Measurements from ENCODE around the gene PIGC.

PIGC gene

DNA sequence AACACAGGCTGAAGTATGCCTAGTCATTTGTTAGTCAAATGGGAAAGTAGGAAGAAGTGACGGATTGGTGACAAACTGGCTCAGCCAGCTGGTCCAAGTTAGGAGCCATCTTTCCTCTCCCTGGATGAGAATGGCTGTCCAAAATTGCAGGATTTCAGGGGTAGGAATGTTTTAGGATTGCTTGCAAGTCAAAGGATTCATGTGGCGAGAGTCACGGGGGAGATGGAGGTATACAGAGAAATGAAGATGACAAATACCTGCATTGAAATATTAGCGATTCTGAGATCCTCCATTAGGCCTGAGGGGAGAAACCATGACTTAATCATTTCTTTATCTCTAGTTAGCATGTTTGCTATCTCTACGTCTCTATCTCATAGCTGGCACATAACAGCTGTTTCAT lies 41.8 kb upstream of the PIGC start:
- no peak for DNase-seq (ENCODE audit: low read depth)
- TF ChIP-seq, protein P1, sequence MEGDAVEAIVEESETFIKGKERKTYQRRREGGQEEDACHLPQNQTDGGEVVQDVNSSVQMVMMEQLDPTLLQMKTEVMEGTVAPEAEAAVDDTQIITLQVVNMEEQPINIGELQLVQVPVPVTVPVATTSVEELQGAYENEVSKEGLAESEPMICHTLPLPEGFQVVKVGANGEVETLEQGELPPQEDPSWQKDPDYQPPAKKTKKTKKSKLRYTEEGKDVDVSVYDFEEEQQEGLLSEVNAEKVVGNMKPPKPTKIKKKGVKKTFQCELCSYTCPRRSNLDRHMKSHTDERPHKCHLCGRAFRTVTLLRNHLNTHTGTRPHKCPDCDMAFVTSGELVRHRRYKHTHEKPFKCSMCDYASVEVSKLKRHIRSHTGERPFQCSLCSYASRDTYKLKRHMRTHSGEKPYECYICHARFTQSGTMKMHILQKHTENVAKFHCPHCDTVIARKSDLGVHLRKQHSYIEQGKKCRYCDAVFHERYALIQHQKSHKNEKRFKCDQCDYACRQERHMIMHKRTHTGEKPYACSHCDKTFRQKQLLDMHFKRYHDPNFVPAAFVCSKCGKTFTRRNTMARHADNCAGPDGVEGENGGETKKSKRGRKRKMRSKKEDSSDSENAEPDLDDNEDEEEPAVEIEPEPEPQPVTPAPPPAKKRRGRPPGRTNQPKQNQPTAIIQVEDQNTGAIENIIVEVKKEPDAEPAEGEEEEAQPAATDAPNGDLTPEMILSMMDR (IDR thresholded peaks at IDR 0.05; ENCODE audit: control insufficient read depth, insufficient read depth, low read depth, low read length, missing control alignments): no peak
- no peak overlapping the region for H3K4me3 ChIP-seq (ENCODE audit: control insufficient read depth, low read depth, low read length)

DNA sequence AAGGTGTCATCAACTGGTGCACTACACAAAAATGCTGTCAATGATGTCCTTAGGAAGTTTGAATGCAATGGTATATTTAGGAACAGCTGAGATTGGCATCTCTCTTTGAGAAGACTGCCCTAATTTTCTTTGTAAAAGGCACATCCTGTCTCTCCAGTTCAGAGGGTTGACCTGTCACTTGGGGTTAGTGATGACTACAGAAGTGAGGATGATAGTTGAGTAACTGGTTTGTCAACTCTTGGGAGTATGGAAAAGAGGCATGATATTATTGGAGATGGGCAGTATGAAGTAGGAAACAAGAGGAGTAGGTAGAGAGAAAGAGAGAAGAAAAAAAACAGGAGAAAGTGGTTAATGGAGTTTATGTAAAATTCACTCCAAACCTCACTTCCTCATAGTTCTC lies 40.4 kb upstream of the PIGC start:
- TF ChIP-seq, protein P1 (IDR thresholded peaks at IDR 0.05; ENCODE audit: control insufficient read depth, insufficient read depth, low read depth, low read length, missing control alignments): no peak
- DNase-seq (ENCODE audit: low read depth): no peak
- H3K4me3 ChIP-seq (ENCODE audit: control insufficient read depth, low read depth, low read length): no peak overlapping the region

DNA sequence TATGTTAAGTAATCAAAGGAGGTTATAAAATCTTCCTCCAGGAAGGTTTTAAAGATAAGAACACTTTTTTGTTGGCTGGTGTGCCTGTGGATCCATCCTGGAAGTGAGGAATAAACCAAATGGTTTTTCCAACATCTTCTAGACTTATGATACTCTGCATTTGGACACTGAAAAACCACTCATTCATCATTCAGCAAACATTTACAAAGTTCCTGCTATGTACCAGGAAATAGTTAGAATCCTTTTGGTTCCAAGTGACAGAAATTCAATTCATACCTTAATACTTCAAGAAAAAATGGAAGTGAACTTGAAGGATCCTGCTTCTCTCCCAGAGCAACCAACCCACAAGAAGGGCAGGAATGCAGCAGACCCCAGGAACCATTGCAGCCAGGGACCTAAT lies 39.6 kb upstream of the PIGC start:
- TF ChIP-seq, protein P1 (IDR thresholded peaks at IDR 0.05; ENCODE audit: control insufficient read depth, insufficient read depth, low read depth, low read length, missing control alignments): no peak
- DNase-seq (ENCODE audit: low read depth): no peak
- H3K4me3 ChIP-seq (ENCODE audit: control insufficient read depth, low read depth, low read length): no peak overlapping the region

DNA sequence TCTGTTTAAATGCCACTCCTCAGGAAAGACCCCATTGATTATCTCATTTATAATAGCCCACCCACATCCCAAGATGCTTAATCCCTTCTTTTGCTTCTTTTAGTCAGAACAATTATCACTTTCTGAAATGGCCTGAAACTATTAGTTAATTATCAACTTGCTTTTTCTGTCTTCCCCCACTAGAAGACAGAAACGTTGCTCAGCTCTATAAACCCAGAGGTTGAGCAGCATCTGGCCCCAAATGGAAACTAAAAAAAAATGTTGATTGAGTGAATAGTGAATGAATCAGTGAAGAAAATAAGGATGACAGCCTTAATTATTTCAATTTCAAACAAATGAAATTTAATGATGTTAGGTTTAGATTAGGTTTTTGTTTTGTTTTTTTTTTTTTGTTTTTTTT lies 38.2 kb upstream of the PIGC start:
- TF ChIP-seq, protein P1 (IDR thresholded peaks at IDR 0.05; ENCODE audit: control insufficient read depth, insufficient read depth, low read depth, low read length, missing control alignments): no peak
- H3K4me3 ChIP-seq (ENCODE audit: control insufficient read depth, low read depth, low read length): no peak overlapping the region
- DNase-seq (ENCODE audit: low read depth): no peak

DNA sequence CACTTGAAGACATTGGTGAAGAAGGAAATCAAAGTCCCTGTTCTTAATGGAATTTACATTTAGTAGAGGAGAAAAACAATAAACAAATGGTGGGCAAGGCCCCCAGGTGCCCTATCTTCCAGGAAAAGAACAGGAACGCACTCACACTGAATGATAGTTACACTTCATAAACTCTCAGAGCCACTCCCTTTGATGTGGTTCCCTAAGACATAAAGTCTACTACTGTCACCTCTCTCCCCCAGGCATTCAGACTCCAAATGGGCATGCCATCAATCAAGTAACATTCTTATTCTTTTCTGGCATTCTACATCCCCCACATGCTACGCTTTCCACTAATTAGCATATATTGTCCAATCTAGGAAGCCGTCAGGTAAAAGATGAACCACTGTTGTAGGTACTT lies 36.6 kb upstream of the PIGC start:
- H3K4me3 ChIP-seq (ENCODE audit: control insufficient read depth, low read depth, low read length): no peak overlapping the region
- TF ChIP-seq, protein P1 (IDR thresholded peaks at IDR 0.05; ENCODE audit: control insufficient read depth, insufficient read depth, low read depth, low read length, missing control alignments): no peak
- no peak for DNase-seq (ENCODE audit: low read depth)

DNA sequence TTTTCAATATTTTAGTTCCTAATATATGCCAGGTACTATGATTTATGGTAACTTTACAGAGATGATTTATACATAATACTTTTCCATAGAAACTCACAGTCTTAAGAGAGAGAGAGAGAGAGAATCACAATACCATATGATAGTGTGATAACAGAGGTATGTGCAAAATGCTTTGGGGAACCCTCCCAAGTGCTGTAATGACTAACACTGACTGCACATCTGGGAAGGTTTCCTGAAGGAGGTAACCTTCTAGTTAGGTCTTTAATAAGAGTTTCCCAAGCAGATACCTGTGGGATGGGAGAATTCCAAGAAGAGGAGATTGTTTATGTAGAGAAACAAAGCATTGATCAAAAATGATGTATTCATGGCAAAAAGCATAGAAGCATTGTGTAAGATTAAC lies 34.6 kb upstream of the PIGC start:
- TF ChIP-seq, protein P1 (IDR thresholded peaks at IDR 0.05; ENCODE audit: control insufficient read depth, insufficient read depth, low read depth, low read length, missing control alignments): no peak

DNA sequence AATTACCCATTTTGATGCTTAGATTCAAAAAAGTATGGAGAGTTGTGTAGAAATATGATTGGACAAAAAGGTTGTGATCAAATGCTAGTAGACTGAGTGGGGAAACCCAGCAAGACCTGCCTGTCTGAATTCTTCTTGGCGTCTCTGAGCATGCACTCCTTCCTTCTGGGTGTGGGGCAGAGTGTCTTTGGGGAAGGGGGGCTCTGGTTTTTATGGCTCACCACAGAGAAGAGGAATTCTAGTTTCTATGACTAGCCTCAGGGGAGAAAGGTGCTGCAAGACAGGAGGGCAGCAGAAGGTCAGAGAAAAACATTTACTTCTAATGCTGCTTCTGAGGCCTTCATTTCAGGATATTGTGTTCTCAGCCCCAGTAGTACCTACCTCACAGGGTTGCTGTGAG lies 33.9 kb upstream of the PIGC start:
- DNase-seq (ENCODE audit: low read depth): no peak
- TF ChIP-seq, protein P1 (IDR thresholded peaks at IDR 0.05; ENCODE audit: control insufficient read depth, insufficient read depth, low read depth, low read length, missing control alignments): no peak
- no peak overlapping the region for H3K4me3 ChIP-seq (ENCODE audit: control insufficient read depth, low read depth, low read length)

More for the DNA sequence above, 34.6 kb upstream of the PIGC start:
- no peak overlapping the region for H3K4me3 ChIP-seq (ENCODE audit: control insufficient read depth, low read depth, low read length)
- DNase-seq (ENCODE audit: low read depth): no peak

Measured in AG09309 (cell line).